ENCODE data around the gene BOD1L2. TPM values are rescaled to one million over a fixed set of nuclear protein-coding genes. Genes with fewer than 3 reads are reported as not detected.

BOD1L2 gene
- total RNA-seq, 1 donor from 2014 or later, result not detected

DNA sequence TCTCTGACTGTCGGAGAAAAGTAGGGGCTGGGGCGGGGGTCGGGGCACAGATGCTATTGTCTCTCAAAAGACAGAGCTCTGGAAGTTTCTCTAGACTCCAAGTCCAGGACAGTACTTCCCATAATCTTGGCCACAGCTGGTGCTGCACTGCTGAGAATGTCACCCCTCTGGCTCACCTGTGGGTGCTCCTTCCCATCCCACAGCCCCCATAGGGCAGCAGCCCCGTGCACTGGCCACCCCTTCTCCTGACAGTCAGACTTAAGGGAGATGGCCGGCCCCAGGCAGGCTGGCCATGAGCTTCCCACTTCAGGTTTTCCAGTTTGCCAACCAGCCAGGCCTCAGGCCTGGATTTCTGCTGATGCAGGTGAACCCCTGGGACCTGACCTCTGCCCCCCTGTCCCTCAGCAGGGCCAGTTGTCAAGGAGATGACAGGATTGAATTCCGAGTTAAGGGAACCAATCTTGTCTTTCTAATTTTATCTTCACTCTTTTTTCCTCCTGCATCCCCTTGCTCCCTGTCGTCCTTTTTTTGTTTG is 30.2 kb upstream of the BOD1L2 start:
- H3K27me3 Mint-ChIP-seq (ENCODE audit: unreplicated experiment), result peaks cover 2% of the 10 kb centered on the region
- no peaks in the 10 kb centered on the region for H3K36me3 Mint-ChIP-seq (ENCODE audit: low read depth, unreplicated experiment)
- no peak overlapping the region for H3K27ac Mint-ChIP-seq (ENCODE audit: unreplicated experiment)
- DNase-seq (ENCODE audit: low spot score), result no peak
- H3K9me3 Mint-ChIP-seq (ENCODE audit: unreplicated experiment), result no peaks in the 10 kb centered on the region
- no peaks in the 10 kb centered on the region for H3K4me1 Mint-ChIP-seq (ENCODE audit: unreplicated experiment)
- no peak overlapping the region for H3K4me3 Mint-ChIP-seq (ENCODE audit: unreplicated experiment)
- TF ChIP-seq, protein P1, sequence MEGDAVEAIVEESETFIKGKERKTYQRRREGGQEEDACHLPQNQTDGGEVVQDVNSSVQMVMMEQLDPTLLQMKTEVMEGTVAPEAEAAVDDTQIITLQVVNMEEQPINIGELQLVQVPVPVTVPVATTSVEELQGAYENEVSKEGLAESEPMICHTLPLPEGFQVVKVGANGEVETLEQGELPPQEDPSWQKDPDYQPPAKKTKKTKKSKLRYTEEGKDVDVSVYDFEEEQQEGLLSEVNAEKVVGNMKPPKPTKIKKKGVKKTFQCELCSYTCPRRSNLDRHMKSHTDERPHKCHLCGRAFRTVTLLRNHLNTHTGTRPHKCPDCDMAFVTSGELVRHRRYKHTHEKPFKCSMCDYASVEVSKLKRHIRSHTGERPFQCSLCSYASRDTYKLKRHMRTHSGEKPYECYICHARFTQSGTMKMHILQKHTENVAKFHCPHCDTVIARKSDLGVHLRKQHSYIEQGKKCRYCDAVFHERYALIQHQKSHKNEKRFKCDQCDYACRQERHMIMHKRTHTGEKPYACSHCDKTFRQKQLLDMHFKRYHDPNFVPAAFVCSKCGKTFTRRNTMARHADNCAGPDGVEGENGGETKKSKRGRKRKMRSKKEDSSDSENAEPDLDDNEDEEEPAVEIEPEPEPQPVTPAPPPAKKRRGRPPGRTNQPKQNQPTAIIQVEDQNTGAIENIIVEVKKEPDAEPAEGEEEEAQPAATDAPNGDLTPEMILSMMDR (IDR thresholded peaks at IDR 0.05; ENCODE audit: unreplicated experiment), result no peak

DNA sequence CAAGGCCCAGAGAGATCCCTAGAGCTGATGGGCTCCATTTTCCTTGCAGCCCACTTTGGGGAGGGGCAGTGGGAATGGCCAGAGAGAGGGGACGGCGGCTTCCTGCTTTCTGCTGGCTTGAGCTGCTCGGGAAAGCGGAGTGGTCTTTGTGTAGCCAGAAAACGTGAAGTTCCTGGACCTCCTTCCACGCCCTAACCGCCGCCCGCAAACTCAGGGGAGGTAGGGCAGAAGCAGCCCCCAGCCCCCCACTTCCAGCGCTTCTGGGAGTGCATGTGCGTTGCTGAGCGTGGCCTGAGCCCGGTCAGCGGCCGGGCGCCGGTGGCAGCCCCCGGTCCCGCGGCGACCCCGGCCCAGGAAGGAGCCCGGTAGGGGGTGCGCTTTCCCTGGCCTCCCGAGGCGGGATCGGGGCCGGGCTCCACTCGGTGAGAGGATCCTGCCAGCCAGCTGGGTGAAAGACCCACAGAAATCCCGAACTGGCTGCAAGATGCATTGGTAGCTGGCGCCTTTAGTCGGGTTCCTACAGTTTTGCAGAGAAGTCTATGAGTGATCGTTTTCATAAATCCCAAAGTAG is 25.3 kb upstream of the BOD1L2 start:
- Mint-ChIP-seq H3K36me3 (ENCODE audit: low read depth, unreplicated experiment) (no peaks in the 10 kb centered on the region), H3K4me1 (ENCODE audit: unreplicated experiment) (peaks cover 23% of the 10 kb centered on the region), H3K27me3 (ENCODE audit: unreplicated experiment) (peaks cover 5% of the 10 kb centered on the region), H3K27ac (ENCODE audit: unreplicated experiment) (no peak overlapping the region), H3K9me3 (ENCODE audit: unreplicated experiment) (no peaks in the 10 kb centered on the region), H3K4me3 (ENCODE audit: unreplicated experiment) (peak overlapping the region; percentile 82)
- DNase-seq (ENCODE audit: low spot score), result peak; percentile 54
- TF ChIP-seq, protein P1 (IDR thresholded peaks at IDR 0.05; ENCODE audit: unreplicated experiment), result peak; percentile 35

DNA sequence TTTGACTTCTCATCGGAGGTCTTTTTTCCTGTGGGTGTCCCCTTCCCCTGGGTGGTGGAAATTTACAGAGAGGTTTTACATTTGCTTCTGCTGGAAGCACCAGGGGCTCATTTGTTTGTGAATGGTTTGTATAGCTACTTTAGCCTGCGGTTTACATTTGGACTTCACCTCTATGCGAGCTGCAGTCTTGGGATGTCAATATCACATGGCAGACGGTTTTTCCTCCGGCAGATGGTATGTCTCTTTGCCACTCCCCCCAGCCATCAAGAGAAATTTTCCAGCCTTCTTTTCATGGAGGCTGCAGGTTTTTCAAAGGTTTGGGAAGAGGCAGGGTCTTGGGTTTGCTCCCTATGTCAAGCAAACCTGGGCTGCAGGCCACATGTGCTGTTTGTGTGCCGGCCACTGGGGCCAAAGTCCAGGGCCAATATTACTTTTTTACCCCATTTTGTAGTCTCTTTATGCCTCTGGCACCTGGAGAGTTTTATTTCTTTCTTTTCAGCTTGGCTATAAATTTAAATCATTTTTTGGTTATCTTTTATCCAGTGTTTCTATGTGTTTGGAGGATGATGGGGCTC is 23.9 kb upstream of the BOD1L2 start:
- no peak overlapping the region for H3K27ac Mint-ChIP-seq (ENCODE audit: unreplicated experiment)
- DNase-seq (ENCODE audit: low spot score), result no peak
- no peak overlapping the region for H3K4me3 Mint-ChIP-seq (ENCODE audit: unreplicated experiment)
- H3K27me3 Mint-ChIP-seq (ENCODE audit: unreplicated experiment), result peaks cover 5% of the 10 kb centered on the region
- no peaks in the 10 kb centered on the region for H3K9me3 Mint-ChIP-seq (ENCODE audit: unreplicated experiment)
- peaks cover 26% of the 10 kb centered on the region for H3K4me1 Mint-ChIP-seq (ENCODE audit: unreplicated experiment)
- TF ChIP-seq, protein P1 (IDR thresholded peaks at IDR 0.05; ENCODE audit: unreplicated experiment), result no peak
- H3K36me3 Mint-ChIP-seq (ENCODE audit: low read depth, unreplicated experiment), result no peaks in the 10 kb centered on the region

DNA sequence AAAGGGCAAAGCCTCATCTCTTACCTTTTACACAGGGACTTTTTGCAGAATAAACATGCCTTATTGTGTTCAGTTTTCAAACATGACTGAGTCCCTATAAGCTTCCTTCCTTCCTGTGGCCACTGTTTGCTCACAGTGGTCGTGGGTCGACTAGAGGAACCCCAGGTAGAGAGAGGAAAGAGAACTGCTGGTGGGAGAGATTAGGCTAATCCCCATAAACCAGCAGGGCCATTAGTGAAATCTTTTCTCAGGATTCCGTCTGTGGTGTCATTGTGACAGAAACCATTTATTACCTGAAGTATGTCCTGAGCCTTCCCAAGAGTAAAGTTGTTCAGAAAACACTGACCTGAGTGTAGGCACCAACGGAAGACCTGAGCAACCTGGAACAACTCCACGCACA is 21.3 kb upstream of the BOD1L2 start:
- DNase-seq (ENCODE audit: low spot score), result no peak
- TF ChIP-seq, protein P1 (IDR thresholded peaks at IDR 0.05; ENCODE audit: unreplicated experiment), result no peak
- peaks cover 34% of the 10 kb centered on the region for H3K4me1 Mint-ChIP-seq (ENCODE audit: unreplicated experiment)
- peaks cover 3% of the 10 kb centered on the region for H3K27me3 Mint-ChIP-seq (ENCODE audit: unreplicated experiment)
- H3K27ac Mint-ChIP-seq (ENCODE audit: unreplicated experiment), result no peak overlapping the region
- no peaks in the 10 kb centered on the region for H3K36me3 Mint-ChIP-seq (ENCODE audit: low read depth, unreplicated experiment)
- H3K9me3 Mint-ChIP-seq (ENCODE audit: unreplicated experiment), result no peaks in the 10 kb centered on the region
- H3K4me3 Mint-ChIP-seq (ENCODE audit: unreplicated experiment), result no peak overlapping the region

DNA sequence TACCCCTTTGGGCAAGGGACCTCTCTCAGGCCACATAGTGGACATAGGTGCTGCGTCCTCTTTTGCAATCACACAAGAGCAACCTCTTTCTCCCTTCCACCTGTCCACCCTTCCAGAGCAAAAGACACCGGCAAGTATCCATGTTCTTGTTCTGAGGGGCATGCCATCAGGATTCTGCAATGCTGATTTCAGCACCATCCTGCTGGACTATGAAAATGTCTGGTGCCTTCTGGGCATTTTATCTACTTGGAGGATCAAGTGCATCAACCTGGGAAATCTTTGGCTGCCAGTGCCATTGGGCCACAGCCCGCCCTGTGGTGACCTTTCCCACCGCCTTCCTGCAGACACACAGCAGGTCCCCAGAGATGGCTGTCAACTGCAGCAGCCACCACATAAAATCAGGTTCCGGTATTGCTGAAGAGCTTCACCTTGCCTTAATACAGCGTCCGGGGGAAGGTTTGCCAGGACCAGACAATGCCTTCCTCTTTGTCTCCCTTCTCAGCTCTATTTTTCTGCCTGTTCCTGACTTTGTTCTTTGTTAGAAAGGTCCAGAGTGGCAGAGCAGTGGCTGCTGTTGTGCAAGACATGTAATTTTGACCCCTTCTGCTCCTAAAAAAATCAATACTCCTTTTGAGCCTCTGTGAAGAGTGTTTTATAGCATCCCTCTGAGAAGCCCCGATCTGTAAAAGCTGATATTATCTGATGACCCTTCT is 18.5 kb upstream of the BOD1L2 start:
- DNase-seq (ENCODE audit: low spot score), result no peak
- Mint-ChIP-seq H3K27ac (ENCODE audit: unreplicated experiment) (no peak overlapping the region), H3K27me3 (ENCODE audit: unreplicated experiment) (peaks cover 4% of the 10 kb centered on the region), H3K4me3 (ENCODE audit: unreplicated experiment) (no peak overlapping the region), H3K36me3 (ENCODE audit: low read depth, unreplicated experiment) (no peaks in the 10 kb centered on the region), H3K9me3 (ENCODE audit: unreplicated experiment) (no peaks in the 10 kb centered on the region), H3K4me1 (ENCODE audit: unreplicated experiment) (peaks cover 32% of the 10 kb centered on the region)
- TF ChIP-seq, protein P1 (IDR thresholded peaks at IDR 0.05; ENCODE audit: unreplicated experiment), result no peak

Data from endothelial cell (in vitro differentiated cells).